DOHH2 (cell line): ENCODE data around the gene FBXO34.

Experiments used
- H3F3A ChIP-seq: fragments of 200-600 bp; sonication (generic), shearing (Covaris generic); 2 replicates; pipeline ENCODE4 v1.6.0; 2016; ENCODE audit warnings: antibody characterized with exemption, mild to moderate bottlenecking; ENCODE audit not compliant: control insufficient read depth, insufficient read depth
- H3K27ac ChIP-seq: fragments of 200-600 bp; sonication (generic); 2 replicates; pipeline ENCODE4 v1.5.1; 2014; ENCODE audit warnings: low read depth, mild to moderate bottlenecking, low read length, moderate library complexity
- H3K27me3 ChIP-seq: fragments of 200-600 bp; sonication (generic); 2 replicates; pipeline ENCODE4 v1.6.1; 2014; ENCODE audit warnings: mild to moderate bottlenecking, low read length, mixed read lengths; ENCODE audit not compliant: control insufficient read depth
- H3K36me3 ChIP-seq: fragments of 200-600 bp; sonication (generic); 2 replicates; pipeline ENCODE4 v1.6.1; 2014; ENCODE audit warnings: mild to moderate bottlenecking, low read length, moderate library complexity, mixed read lengths; ENCODE audit not compliant: control insufficient read depth
- H3K4me1 ChIP-seq: fragments of 200-600 bp; sonication (generic); 2 replicates; pipeline ENCODE4 v1.6.1; 2014; ENCODE audit warnings: mild to moderate bottlenecking, low read length, mixed read lengths; ENCODE audit not compliant: control insufficient read depth
- H3K4me2 ChIP-seq: fragments of 200-600 bp; sonication (generic); 2 replicates; pipeline ENCODE4 v1.6.0; 2014; ENCODE audit warnings: mild to moderate bottlenecking, low read length, moderate library complexity
- H3K4me3 ChIP-seq: fragments of 200-600 bp; sonication (generic); 2 replicates; pipeline ENCODE4 v1.5.1; 2014; ENCODE audit warnings: mild to moderate bottlenecking, low read length, mixed read lengths
- H3K79me2 ChIP-seq: fragments of 200-600 bp; sonication (generic); 2 replicates; pipeline ENCODE4 v1.6.1; 2014; ENCODE audit warnings: mild to moderate bottlenecking, low read length, mixed read lengths; ENCODE audit not compliant: control insufficient read depth
- H3K9me2 ChIP-seq: fragments of 200-600 bp; sonication (generic); replicated peaks from 2 replicates; pipeline ENCODE4 v1.6.1; 2014; ENCODE audit warnings: mild to moderate bottlenecking, low read length, mixed read lengths; ENCODE audit not compliant: control insufficient read depth
- H3K9me3 ChIP-seq: fragments of 200-600 bp; sonication (generic); 2 replicates; pipeline ENCODE4 v1.6.1; 2014; ENCODE audit warnings: antibody characterized with exemption, low read length, mixed read lengths; ENCODE audit not compliant: control insufficient read depth, insufficient read depth
- H4K20me1 ChIP-seq: fragments of 200-600 bp; sonication (generic); 2 replicates; pipeline ENCODE4 v1.6.0; 2014; ENCODE audit warnings: low read depth, mild to moderate bottlenecking, antibody characterized with exemption, low read length, moderate library complexity; ENCODE audit not compliant: control insufficient read depth, insufficient read depth
- CTCF ChIP-seq: fragments of 200-600 bp; sonication (generic); IDR thresholded peaks from one replicate; pipeline ENCODE4 v1.5.1; 2014; ENCODE audit warnings: antibody characterized with exemption, mild to moderate bottlenecking, low read depth, low read length; ENCODE audit not compliant: poor library complexity, severe bottlenecking
- EZH2phosphoT487 ChIP-seq: fragments of 200-600 bp; sonication (generic); IDR thresholded peaks from 2 replicates; pipeline ENCODE4 v1.6.1; 2017; ENCODE audit warnings: borderline replicate concordance, mild to moderate bottlenecking, antibody characterized with exemption, low read length, moderate library complexity, mixed read lengths

Gene FBXO34

GRCh38 chr14:55243386-55243785 is 27.8 kb upstream of the FBXO34 start:
- H3K27ac ChIP-seq = no peak overlapping the region
- no peaks in the 10 kb centered on the region for H3K9me2 ChIP-seq
- peaks cover 14% of the 10 kb centered on the region for H3K27me3 ChIP-seq
- peaks cover 3% of the 10 kb centered on the region; the same call in 1 of the 2 replicates for H3K4me1 ChIP-seq
- no peaks in the 10 kb centered on the region for H3K36me3 ChIP-seq
- no peak overlapping the region for H3K4me3 ChIP-seq
- no peaks in the 10 kb centered on the region for H3F3A ChIP-seq
- H4K20me1 ChIP-seq = no peaks in the 10 kb centered on the region
- H3K9me3 ChIP-seq = no peaks in the 10 kb centered on the region
- H3K4me2 ChIP-seq = no peak overlapping the region
- TF ChIP-seq CTCF = no peak
- no peak for TF ChIP-seq EZH2phosphoT487
- no peaks in the 10 kb centered on the region for H3K79me2 ChIP-seq

GRCh38 chr14:55243813-55244212 is 27.4 kb upstream of the FBXO34 start:
- H3K9me2 ChIP-seq = no peaks in the 10 kb centered on the region
- H3K27ac ChIP-seq = no peak overlapping the region
- no peak overlapping the region for H3K4me2 ChIP-seq
- H3K4me3 ChIP-seq = no peak overlapping the region
- TF ChIP-seq CTCF = no peak
- no peaks in the 10 kb centered on the region for H3K9me3 ChIP-seq
- H3K27me3 ChIP-seq = peaks cover 15% of the 10 kb centered on the region
- H3F3A ChIP-seq = no peaks in the 10 kb centered on the region
- H3K79me2 ChIP-seq = no peaks in the 10 kb centered on the region
- peaks cover 3% of the 10 kb centered on the region; the same call in 1 of the 2 replicates for H3K4me1 ChIP-seq
- no peaks in the 10 kb centered on the region for H4K20me1 ChIP-seq
- no peaks in the 10 kb centered on the region for H3K36me3 ChIP-seq

- no peak for TF ChIP-seq EZH2phosphoT487
- peak; percentile 72 for TF ChIP-seq CTCF
- Histone ChIP-seq H3K27ac (no peak overlapping the region), H3K4me3 (no peak overlapping the region), H3K4me1 (peaks cover 3% of the 10 kb centered on the region; the same call in 1 of the 2 replicates), H3K27me3 (peaks cover 20% of the 10 kb centered on the region), H3K4me2 (no peak overlapping the region), H3K36me3 (no peaks in the 10 kb centered on the region), H3K9me3 (no peaks in the 10 kb centered on the region), H4K20me1 (no peaks in the 10 kb centered on the region), H3F3A (no peaks in the 10 kb centered on the region), H3K79me2 (no peaks in the 10 kb centered on the region), H3K9me2 (no peaks in the 10 kb centered on the region)
Observed at GRCh38 chr14:55245657-55246268, 25.5 kb upstream of the FBXO34 start.
